ENCODE data around the gene ATOH8.
A peak's percentile ranks its signal among the peaks of the same experiment; 100 is the strongest.

The ATOH8 gene

DNA sequence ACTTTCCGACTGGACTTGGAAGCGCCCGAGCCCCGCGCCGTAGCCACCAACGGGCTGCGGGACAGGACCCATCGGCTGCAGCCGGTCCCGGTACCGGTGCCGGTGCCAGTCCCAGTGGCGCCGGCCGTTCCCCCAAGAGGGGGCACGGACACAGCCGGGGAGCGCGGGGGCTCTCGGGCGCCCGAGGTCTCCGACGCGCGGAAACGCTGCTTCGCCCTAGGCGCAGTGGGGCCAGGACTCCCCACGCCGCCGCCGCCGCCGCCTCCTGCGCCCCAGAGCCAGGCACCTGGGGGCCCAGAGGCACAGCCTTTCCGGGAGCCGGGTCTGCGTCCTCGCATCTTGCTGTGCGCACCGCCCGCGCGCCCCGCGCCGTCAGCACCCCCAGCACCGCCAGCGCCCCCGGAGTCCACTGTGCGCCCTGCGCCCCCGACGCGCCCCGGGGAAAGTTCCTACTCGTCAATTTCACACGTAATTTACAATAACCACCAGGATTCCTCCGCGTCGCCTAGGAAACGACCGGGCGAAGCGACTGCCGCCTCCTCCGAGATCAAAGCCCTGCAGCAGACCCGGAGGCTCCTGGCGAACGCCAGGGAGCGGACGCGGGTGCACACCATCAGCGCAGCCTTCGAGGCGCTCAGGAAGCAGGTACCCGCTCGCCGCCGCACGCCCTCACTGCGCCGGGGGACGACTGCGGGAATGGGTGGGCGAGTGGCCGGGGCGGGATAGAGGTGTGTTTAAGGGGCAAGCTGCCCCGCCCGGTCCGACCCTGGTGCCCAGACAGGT lies 713 bp downstream of the ATOH8 start:
- peak in 1 of 3 donors; percentile 24 for DNase-seq (ENCODE audit: low read depth in 2 of 3, low spot score in 1 of 3)

DNA sequence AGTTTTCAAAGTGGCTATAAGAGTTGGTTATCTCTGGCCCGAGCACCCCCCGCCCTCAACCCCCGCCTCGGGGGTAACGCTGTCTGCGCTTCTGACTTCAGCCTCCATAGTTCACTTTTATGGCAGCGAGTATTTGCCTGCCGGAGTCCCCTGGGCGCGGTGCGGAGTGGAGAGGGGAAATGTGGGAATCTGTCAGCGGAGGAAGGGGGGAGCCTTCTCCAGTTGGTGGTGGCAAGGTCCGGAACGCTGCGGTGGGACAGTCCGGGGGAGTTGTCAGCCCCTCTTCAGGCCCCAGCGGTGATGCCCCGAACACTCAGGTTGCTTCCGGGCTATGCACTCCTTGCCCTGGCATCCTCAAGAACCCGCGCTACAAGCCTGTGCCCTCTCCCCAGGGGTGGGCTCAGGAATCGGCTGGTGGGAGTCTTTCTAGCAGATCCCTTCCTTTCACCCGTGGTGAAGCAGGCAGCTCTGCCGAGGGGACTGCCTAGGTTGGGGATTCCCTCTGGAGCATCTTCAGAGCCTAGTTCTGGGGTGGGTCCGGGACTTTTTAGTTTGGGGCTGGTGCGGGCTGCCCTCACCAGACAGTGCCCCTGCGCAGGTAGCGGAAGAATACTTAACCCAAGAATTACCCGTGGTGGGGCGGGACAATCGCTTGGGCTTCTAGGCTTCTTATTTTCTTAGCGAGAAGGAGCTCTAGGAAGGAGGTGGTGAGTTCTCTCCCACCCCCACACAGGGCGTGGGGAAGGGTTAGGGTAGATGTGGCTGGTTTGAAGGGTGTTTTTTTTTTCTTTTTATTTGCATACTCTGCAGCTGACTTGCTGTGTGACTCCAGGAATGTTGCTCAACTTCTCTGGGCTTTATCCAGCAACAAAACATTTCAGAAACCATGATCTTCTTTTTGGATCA lies 1.6 kb downstream of the ATOH8 start:
- DNase-seq (ENCODE audit: low read depth in 2 of 3, low spot score in 1 of 3): no peak

DNA sequence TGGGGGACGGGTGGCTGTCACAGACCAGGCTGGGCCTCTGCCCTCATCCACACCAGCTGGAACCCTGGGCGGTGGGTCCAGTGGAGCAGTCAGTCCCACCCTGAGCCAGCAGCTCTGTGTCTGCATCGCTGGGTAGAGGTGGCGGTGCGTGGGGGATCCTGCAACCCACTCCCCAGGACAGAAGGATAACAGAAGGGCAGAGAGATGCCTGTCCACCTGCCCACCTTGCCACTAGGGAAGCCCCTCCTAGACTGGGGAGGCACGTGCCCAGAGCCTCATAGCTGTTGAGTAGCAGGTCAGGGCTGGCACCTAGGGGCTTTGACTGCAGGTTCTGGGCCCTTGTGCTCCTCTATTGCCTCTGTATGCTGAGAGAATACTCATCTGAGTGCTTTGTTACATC lies 2.4 kb downstream of the ATOH8 start:
- DNase-seq (ENCODE audit: low read depth in 2 of 3, low spot score in 1 of 3): no peak

DNA sequence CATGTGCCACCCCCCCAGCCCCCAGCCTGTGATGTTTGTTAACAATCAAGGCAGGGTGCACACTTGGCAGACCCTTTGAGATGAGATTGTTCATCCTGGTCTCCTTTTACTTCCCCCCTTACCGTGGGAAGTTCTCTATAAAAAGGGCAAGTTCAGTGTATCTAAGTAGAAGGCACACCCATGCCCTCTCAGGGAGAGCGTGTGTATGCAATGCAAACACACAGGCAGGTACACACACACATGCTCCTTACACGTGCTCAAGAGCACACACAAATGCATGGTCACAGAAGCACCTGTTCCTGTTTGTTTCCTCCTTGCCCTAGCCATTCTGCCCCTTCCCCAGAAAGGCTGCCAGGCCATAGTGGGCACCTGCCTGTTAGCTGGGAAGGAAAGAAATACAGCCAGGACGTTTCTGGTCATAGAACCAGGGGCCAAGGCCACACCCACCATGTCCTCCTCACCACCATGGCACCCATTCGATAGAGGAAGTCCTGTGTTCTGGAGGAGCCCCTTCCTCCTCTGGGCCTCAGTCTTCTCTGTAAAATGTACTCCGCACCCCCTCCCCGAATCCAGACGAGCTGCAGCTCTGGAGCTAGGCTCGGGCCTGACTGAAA lies 3.1 kb downstream of the ATOH8 start:
- DNase-seq (ENCODE audit: low read depth in 2 of 3, low spot score in 1 of 3): no peak

DNA sequence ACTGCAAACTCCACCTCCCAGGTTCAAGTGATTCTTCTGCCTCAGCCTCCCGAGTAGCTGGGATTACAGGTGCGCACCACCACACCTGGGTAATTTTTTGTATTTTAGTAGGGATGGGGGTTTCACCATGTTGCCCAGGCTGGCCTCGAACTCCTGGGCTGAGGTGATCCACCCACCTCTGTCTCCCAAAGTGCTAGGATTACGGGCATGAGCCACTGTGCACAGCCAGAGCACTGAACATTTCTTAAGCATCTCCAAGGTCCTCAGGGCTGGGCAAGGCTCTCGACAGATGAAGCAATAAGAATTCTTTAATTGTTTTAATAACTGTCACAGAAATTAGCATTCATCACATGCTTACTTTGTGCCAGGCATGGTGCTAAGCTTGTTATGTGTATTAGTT lies 4.1 kb downstream of the ATOH8 start:
- no peak for DNase-seq (ENCODE audit: low read depth in 2 of 3, low spot score in 1 of 3)

DNA sequence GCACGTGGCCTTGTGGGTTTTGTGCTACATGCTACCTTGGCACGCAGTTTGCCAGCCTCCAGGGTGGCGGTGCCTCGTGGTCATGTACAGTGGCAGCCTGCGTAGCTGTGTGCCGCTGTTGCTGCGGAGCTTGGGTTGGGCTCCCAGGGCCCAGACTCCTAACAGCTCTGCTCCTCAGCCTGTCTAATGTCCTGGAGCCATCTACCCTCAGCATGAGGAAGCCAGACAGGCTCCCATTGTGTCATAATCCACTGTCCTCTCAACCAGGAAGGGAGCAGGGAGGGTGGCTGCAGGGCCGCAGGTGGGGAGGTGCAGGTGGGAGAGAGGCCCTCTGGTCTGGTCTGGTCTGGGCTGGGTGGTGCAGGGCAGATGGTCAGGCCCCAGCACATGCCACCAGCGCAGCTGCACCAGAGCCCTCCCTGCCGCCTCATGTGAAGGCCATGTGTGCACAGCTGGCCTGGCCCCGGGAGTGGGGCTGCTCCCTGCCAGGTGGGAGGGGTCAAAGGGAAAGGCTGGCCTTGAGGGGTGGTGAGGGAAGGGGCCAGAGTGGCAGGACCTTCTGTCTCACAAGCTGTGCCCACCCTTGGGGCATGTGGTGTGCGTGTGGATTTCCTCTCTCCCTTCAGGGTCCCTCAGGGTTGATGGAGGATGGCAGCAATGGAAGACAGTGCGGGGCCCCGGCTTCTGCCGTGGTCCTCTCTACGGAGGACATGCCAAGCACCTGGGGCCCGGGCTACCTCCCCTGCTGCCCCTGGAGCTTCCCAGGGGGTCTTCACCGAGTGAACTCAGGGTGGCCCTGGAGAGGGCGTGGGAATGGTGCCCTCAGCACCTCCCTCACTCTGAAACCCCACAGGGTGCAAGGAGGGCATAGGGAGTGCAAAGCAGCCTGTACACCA lies 4.8 kb downstream of the ATOH8 start:
- DNase-seq (ENCODE audit: low read depth in 2 of 3, low spot score in 1 of 3): no peak

DNA sequence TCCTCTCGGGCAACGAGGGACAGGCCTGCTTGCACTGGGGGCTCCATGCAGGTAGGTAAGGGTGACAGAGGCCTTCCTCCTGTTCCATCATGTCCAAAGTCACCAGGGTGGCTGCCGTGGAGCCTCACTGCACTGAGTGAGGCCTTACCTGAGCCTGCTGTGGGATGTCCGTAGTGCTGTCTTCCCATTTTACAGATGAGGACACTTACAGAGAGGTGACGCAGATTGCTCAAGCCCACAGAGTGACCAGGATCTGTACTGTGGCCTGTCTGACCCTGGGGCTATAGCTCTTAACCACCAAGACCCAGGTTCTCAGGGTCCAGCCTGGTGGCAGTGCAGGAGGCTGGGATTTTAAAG lies 5.4 kb downstream of the ATOH8 start:
- no peak for DNase-seq (ENCODE audit: low read depth in 2 of 3, low spot score in 1 of 3)

DNA sequence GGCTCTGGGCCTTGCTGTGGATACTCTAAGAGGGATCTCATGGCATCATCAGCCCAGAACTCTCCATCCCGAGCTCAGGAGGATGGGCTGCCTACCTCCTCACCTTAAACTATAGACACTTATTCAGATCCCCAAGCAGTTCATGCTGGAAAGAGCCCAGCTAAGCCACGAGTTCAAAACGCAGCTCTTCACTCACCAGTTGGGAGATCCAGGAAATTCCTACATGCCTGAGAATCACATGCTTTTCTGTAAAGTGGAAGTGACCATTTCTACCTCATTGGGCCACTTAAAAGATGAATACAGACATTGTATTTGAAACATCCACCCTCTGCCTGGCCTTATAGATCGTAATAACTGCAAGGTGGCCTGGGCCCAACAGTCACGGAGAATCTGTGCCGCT lies 6.6 kb downstream of the ATOH8 start:
- DNase-seq (ENCODE audit: low read depth in 2 of 3, low spot score in 1 of 3): no peak

DNA sequence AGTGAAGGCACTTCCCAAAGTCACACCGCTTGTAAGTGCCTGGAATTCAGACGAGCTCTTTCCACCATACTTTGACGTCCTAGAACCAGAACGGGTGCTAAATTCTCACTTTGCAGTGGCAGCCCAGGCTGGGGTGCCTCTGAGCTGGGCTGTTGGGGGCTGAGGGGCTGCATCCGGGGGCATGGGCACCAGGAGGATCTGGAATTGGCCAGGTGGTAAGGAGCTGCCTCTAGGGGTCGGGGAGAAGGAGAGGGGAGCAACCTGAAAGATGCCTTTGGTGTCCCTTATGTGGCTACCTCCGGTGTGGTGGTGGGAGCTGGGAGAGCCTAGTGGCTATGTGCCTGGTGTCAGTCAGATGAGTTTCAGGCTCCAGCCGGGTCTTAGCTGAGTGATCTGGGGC lies 7.1 kb downstream of the ATOH8 start:
- no peak for DNase-seq (ENCODE audit: low read depth in 2 of 3, low spot score in 1 of 3)

DNA sequence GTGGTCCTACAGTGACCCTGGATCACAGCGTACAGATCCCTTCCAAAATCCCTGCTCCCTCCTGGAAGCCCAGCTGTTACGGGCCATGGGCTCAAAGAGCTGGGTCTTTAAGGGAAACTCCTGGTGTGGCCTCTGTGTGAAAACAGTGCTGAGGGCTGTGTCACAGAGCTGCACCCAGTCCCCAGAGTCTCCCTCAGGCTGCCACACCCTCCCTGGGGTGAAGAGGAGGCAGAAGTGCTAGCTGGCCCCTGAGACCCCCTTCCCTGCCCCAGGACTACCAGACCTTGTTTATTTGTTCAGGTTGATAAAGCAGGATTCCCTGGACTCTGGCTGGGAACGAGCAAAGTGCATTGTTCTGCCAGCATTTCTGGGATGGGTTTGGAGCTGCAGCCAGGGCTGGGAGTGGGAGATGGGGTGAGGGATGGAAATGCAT lies 7.7 kb downstream of the ATOH8 start:
- DNase-seq (ENCODE audit: low read depth in 2 of 3, low spot score in 1 of 3): no peak

DNA sequence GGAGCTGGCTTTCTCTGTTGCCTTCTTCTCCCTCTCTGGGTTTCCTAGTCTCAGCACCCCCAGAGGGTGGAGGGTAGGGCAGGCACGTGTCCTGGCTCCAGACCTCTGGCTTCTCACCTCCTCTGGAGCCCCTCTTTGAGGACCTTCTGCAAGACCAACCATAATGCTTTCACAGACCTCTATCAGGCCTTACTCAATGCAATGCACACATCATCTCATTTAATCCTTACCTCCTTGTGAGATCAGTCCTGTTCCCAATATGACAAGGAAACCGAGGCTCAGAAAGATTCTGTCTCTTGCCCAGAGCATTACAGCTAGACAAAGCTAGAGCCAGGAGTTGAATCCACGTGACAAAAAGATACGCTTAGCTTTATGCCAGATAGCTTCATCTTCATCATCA lies 8.2 kb downstream of the ATOH8 start:
- DNase-seq (ENCODE audit: low read depth in 2 of 3, low spot score in 1 of 3): no peak

DNA sequence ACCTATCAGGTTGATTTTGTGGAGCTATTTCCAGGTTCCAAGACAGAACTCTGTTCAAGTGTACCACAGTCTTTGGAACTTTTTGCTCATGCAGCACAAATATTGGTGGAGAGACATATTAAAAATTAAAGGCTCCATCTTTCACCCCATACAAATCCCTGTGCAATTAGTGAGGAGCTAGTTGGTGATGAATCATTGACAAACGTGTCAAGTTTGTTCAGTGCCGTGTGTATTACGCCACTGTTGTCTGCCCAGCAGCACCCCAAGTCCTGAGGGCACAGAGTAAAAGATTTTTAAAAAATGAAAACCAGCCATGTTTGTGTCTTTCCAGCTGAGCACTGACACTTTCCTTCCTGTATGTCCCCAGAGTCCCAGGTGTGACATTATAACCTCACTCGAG lies 9.3 kb downstream of the ATOH8 start:
- no peak for DNase-seq (ENCODE audit: low read depth in 2 of 3, low spot score in 1 of 3)

DNA sequence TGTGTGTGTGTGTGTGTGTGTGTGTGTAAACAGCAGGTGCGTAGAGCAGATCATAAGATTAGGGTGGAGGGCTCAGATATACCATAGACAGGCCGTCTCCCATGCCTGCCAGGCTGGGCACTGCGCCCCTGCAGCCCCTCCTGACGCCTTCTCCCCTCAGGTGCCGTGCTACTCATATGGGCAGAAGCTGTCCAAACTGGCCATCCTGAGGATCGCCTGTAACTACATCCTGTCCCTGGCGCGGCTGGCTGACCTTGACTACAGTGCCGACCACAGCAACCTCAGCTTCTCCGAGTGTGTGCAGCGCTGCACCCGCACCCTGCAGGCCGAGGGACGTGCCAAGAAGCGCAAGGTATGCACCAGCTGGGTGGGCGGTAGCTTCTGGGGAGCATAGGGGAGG lies 10.0 kb downstream of the ATOH8 start:
- no peak for DNase-seq (ENCODE audit: low read depth in 2 of 3, low spot score in 1 of 3)

DNA sequence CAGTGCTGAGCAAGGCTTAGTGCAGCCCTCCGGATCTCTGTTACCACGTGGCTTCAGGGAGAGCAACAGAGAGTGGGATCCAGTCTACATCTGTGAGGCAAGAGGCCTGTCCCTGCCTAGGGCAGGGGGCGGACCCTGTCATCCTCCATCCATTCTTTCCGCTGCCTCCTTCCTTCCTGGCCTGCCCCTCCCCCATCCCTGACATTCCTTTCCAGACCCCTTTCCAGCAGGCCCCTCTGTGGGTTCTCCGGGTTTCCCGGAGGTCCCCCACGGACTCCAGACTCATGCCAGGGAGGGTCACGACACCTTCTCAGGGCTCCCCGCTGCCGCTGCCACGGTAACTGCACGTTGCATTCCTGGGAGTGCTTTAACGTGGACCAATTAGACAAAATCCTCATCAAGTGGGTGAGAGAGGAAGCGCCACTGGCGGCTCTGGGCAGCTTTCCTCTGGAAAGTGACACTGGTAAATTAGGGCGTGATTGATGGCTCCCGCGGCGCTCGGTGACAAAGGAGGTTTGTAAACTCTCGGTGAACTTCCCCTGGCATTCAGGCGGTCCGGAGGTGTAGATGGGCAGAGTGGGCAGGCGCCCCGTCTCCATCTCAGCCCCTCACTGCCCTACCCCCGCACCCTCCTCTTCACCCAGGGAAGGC lies 11.4 kb downstream of the ATOH8 start:
- no peak for DNase-seq (ENCODE audit: low read depth in 2 of 3, low spot score in 1 of 3)

DNA sequence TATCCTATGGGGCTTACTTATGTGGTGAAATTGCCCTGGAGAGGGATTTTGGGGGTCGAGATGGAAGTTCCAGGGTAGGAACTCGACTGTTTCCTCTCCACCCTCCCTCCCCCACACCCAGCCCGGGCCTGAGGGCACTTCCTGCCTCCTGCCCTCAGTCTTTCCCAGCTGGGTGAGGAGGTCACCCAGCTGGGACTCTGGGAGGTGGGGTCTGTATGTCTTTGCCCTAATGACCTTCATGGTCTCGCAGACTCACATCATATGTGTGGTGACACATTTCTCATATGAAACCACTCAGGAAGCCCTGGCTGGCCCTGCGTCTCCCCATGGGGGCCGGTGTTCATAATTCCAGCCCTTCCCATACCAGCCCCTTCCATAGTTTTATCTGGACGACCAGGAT lies 12.4 kb downstream of the ATOH8 start:
- no peak for DNase-seq (ENCODE audit: low read depth in 2 of 3, low spot score in 1 of 3)

DNA sequence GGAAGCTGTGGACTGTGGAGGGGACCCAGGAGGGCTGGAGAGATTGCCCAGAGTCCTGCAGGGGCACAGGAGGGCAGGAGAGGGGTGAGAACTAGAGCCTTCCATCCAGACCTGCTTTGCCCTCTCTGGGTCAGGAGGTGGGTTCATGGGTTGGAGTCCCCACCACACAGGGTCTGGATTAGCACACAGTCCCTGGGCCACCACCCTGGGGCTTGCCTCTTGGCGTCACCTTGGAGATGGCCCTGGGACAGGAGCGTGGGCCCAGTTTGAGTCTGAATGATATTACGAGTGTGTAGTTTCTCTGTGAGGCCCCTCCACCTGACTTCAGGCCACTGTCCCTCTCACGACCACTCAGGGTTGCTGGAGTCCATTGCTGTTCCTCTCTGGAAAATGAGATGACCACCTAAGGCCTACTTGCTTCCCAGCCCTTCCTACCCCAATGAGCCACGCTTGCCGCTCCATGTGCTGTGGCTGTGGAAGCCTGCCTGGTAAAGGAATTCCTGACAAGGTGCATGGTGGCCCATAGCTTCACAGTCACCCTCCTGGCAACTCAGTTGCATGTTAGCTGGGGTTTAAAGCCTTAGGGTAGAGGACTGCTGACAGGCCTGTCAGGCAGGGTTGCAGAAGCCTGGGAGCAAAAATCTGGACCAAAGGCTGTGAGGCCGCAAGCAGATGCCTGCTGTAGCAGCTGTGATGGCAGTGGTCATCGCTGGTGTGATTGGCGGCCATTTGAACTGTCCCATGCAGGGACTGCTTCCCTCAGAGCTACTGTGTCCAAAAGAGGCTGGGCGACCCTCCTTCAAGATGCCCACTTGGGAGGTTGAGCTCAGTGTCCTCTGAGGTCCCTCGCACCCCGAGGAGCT lies 14.2 kb downstream of the ATOH8 start:
- DNase-seq (ENCODE audit: low read depth in 2 of 3, low spot score in 1 of 3): no peak

DNA sequence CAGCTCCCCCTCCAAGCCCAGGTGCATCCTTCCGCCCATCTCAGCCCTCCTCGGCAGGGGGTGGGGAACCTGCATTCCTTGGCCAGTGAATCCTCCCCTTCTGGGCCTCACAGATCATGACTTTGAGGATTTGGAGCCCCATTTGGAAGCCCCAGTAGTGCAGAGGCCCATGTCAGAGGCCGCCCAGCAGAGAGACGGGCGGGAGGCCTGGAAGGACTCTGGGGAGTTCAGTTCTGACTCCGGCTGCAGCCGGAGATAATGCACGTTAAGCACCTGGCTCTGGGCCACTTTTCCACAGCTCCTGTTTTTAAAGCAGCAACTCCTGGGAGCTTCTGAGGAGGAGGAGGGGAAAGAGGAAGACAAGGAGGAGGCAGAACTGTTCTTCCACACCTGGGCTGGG lies 14.9 kb downstream of the ATOH8 start:
- DNase-seq (ENCODE audit: low read depth in 2 of 3, low spot score in 1 of 3): no peak

DNA sequence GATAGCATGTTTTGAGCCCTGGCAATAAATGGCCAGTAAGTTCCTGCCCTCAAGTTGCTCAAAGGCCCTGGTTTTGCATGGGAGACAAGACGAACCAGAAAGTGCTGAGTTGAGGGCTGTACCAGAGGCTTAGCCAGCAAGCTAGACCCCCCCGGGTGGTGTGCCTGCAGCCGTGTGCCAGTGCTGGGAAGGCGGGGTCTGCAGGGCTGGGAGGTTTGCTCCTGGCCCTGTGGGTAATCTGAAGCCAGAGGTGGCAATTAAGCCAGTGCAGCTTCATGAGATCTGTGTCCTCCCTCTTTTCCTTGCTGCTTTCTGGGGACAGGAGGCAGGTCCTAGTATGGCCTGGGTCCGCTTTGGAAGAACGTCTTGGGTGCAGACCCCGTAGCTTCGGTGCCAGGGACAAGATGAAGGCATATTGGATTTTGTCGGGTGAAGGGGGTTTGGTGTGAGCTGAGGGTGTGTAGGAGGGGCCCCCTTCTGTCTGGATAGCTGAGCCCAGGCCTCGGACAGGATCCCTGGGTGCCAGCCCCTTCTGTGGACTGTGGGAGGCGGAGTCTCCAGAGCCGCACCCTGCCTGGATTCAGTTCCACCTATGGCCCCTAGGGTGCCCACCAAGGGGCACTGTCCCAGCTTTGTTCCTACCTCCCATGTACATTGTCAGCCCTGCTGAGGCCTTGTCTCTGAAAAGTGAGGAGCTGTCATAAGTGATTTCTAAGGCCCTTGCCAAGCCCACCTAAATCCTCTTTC lies 15.6 kb downstream of the ATOH8 start:
- DNase-seq (ENCODE audit: low read depth in 2 of 3, low spot score in 1 of 3): no peak

DNA sequence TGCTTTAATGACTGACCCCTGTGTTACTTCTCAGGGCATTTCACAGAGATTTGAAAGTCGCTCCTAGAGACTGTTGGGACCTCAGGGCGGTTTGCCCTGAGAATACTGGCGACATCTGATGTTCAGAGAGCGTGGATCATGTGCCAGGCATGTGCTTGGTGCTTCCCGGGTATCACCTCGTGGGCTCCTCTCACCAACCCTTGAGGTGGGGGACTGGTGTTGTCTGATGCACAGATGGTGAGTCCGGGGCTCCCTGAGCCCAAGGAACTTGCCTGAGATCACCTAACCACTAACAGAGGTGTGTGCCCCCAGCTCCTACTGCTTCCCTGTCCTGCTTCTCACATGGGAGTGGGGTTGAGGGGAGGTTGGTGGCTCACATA lies 16.2 kb downstream of the ATOH8 start:
- no peak for DNase-seq (ENCODE audit: low read depth in 2 of 3, low spot score in 1 of 3)

All from stimulated activated CD4-positive, alpha-beta T cell treated with anti-CD3 and anti-CD28 coated beads, Interleukin-12 subunit alpha, Interleukin-12 subunit beta, amount 100 ng/mL, for 48 hours (primary cell).